GM23338 (cell line): ENCODE data around the gene WDR1. TPM values are rescaled to one million over a fixed set of nuclear protein-coding genes. Genes with fewer than 3 reads are reported as not detected.

ENCODE experiments used
- ATAC-seq: fragments of 200-7000 bp; cut with Tn5 transposase; 3 replicates; pipeline ENCODE4 v1.9.1; 2020
- DNase-seq: peaks from one replicate; pipeline ENCODE4 v3.0.0-alpha.2; 2015; ENCODE audit warnings: low spot score
- H2AFZ ChIP-seq: fragments of 200-600 bp; sonication (generic); 2 replicates; pipeline ENCODE4 v1.8.0; 2016; ENCODE audit warnings: antibody characterized with exemption, mild to moderate bottlenecking, moderate library complexity
- H3F3A ChIP-seq: fragments of 200-600 bp; sonication (generic); replicated peaks from 2 replicates; pipeline ENCODE4 v1.8.0; 2017; ENCODE audit warnings: antibody characterized with exemption, mixed run types, low read depth
- H3K27ac ChIP-seq: fragments of 200-600 bp; sonication (generic); 2 replicates; pipeline ENCODE4 v1.6.1; 2016; ENCODE audit warnings: low read depth
- H3K27me3 ChIP-seq: fragments of 200-600 bp; sonication (generic); 2 replicates; pipeline ENCODE4 v1.8.0; 2016; ENCODE audit warnings: mild to moderate bottlenecking, mixed run types, moderate library complexity; ENCODE audit not compliant: insufficient read depth
- H3K36me3 ChIP-seq: fragments of 200-600 bp; sonication (generic); 2 replicates; pipeline ENCODE4 v1.8.0; 2016; ENCODE audit warnings: mild to moderate bottlenecking; ENCODE audit not compliant: insufficient read depth
- H3K4me1 ChIP-seq: fragments of 200-600 bp; sonication (generic); 2 replicates; pipeline ENCODE4 v1.8.0; 2016; ENCODE audit warnings: mild to moderate bottlenecking, moderate library complexity; ENCODE audit not compliant: insufficient read depth
- H3K4me2 ChIP-seq: fragments of 200-600 bp; sonication (generic); 2 replicates; pipeline ENCODE4 v1.7.1; 2017; ENCODE audit warnings: mixed run types
- H3K4me3 ChIP-seq: fragments of 200-600 bp; sonication (generic); 2 replicates; pipeline ENCODE4 v1.6.1; 2016; ENCODE audit warnings: mixed run types
- H3K79me2 ChIP-seq: fragments of 200-600 bp; sonication (generic); replicated peaks from 2 replicates; pipeline ENCODE4 v1.8.0; 2017; ENCODE audit warnings: mild to moderate bottlenecking; ENCODE audit not compliant: insufficient read depth
- H3K9me2 ChIP-seq: fragments of 200-600 bp; sonication (generic); 2 replicates; pipeline ENCODE4 v1.8.0; 2017; ENCODE audit not compliant: insufficient read depth
- H4K20me1 ChIP-seq: fragments of 200-600 bp; sonication (generic); replicated peaks from 2 replicates; pipeline ENCODE4 v1.8.0; 2017; ENCODE audit warnings: mild to moderate bottlenecking; ENCODE audit not compliant: insufficient read depth
- H3K27ac Mint-ChIP-seq: 2 replicates; pipeline ENCODE4 v1.8.0; 2020; ENCODE audit warnings: inconsistent platforms, mild to moderate bottlenecking, moderate library complexity, mixed read lengths
- H3K27me3 Mint-ChIP-seq: 3 replicates; pipeline ENCODE4 v1.8.0; 2022; ENCODE audit warnings: low read depth, mild to moderate bottlenecking, moderate library complexity, mixed read lengths, inconsistent platforms; ENCODE audit not compliant: insufficient read depth, poor library complexity
- H3K36me3 Mint-ChIP-seq: 3 replicates; pipeline ENCODE4 v1.8.0; 2021; ENCODE audit warnings: low read depth, mild to moderate bottlenecking, inconsistent platforms, moderate library complexity, mixed read lengths
- H3K4me1 Mint-ChIP-seq: 3 replicates; pipeline ENCODE4 v1.8.0; 2020; ENCODE audit warnings: mild to moderate bottlenecking, inconsistent platforms, mixed read lengths
- H3K4me3 Mint-ChIP-seq: 3 replicates; pipeline ENCODE4 v1.8.0; 2021; ENCODE audit warnings: moderate library complexity, mild to moderate bottlenecking, inconsistent platforms, mixed read lengths
- H3K9me3 Mint-ChIP-seq: 3 replicates; pipeline ENCODE4 v1.8.0; 2020; ENCODE audit warnings: moderate library complexity, mild to moderate bottlenecking, inconsistent platforms, mixed read lengths
- ETS1 ChIP-seq: IDR thresholded peaks from 2 replicates; pipeline ENCODE4 v1.6.1; 2016; ENCODE audit warnings: antibody characterized with exemption
- EZH2phosphoT487 ChIP-seq: fragments of 200-600 bp; sonication (generic); IDR thresholded peaks from one replicate; pipeline ENCODE4 v1.8.1; 2018; ENCODE audit warnings: antibody characterized with exemption; ENCODE audit not compliant: unreplicated experiment
- JUNB ChIP-seq: IDR thresholded peaks from one replicate; pipeline ENCODE4 v1.6.1; 2016; ENCODE audit warnings: antibody characterized with exemption; ENCODE audit not compliant: unreplicated experiment
- NANOG ChIP-seq: IDR thresholded peaks from 2 replicates; pipeline ENCODE4 v1.6.1; 2016; ENCODE audit warnings: antibody characterized with exemption, borderline replicate concordance
- POLR2AphosphoS5 ChIP-seq: IDR thresholded peaks from 2 replicates; pipeline ENCODE4 v1.6.1; 2016; ENCODE audit warnings: antibody characterized with exemption, low read depth
- ZNF331 ChIP-seq: fragments of 250-450 bp; sonication (Bioruptor Pico); IDR thresholded peaks from 2 replicates; pipeline ENCODE4 v1.5.0; 2020; ENCODE audit warnings: low read depth, mild to moderate bottlenecking, moderate library complexity
- microRNA-seq: library from miRNA; unstranded; fragments of <30 nt; microRNA quantifications from one replicate; pipeline ENCODE4, GENCODE V29; 2017
- polyA plus RNA-seq: library from polyadenylated mRNA; unstranded; fragments of >200 nt; fragmentation: Nextera tagmentation; extraction: Ambion mirVana; gene quantifications from 2 replicates; pipeline ENCODE4 v1.2.1, GENCODE V29; 2016
- small RNA-seq: library from RNA; depleted of rRNA; stranded (forward); fragments of <200 nt; gene quantifications from one replicate; pipeline ENCODE3, GENCODE V24; 2014; ENCODE audit warnings: low replicate concordance
- total RNA-seq: library from RNA; depleted of rRNA; stranded (reverse); fragments of >200 nt; shearing (Covaris generic); gene quantifications from 2 replicates; pipeline ENCODE4 v1.2.3, GENCODE V29; 2014; rRNA removed

Gene WDR1
- total and polyA plus RNA-seq, 2 experiments from 2014 or later: 93.2 to 248 TPM

- ATAC-seq: no peak
- no peaks in the 10 kb centered on the region for H3K9me3 Mint-ChIP-seq
- H3K27me3 Mint-ChIP-seq: peaks cover 6% of the 10 kb centered on the region
These were observed 91.3 kb downstream of the WDR1 start for GRCh38 chr4:10025230-10025806.

More at GRCh38 chr4:10025230-10025806, 91.3 kb downstream of the WDR1 start:
- Histone ChIP-seq H3K36me3 (no peaks in the 10 kb centered on the region), H2AFZ (no peak overlapping the region), H3K79me2 (no peaks in the 10 kb centered on the region), H3K4me3 (no peak overlapping the region), H3F3A (no peaks in the 10 kb centered on the region), H3K27me3 (no peaks in the 10 kb centered on the region), H3K4me2 (no peak overlapping the region), H3K4me1 (no peaks in the 10 kb centered on the region), H3K27ac (no peak overlapping the region), H4K20me1 (no peaks in the 10 kb centered on the region), H3K9me2 (no peaks in the 10 kb centered on the region)
- no peak overlapping the region for H3K4me3 Mint-ChIP-seq
- TF ChIP-seq EZH2phosphoT487 (no peak), POLR2AphosphoS5 (no peak), NANOG (no peak), ETS1 (no peak), JUNB (no peak), ZNF331 (CRISPR knock-in tag) (no peak)
- no peaks in the 10 kb centered on the region for H3K4me1 Mint-ChIP-seq
- DNase-seq: no peak
- no peak overlapping the region for H3K27ac Mint-ChIP-seq
- no peaks in the 10 kb centered on the region for H3K36me3 Mint-ChIP-seq

Small RNAs within 50 kb of the gene (microRNA-seq; reads per million reads assigned to microRNA genes)
- gene MIR3138: 1.3 reads per million

Small RNAs within 50 kb of the gene (small RNA-seq; reads per million reads assigned to genes)
- gene AC093664.1 (not detected), gene MIR3138 (not detected), gene RNA5SP155 (0.07 reads per million)

Other genes with a start within 250 kb of the WDR1 start
- 0.21 TPM in 1 of 2 replicates, not detected in the other for gene SLC2A9, start 95.3 kb downstream of the WDR1 start, total RNA-seq
- 0.17 and 0.40 TPM in 2 replicates for gene SLC2A9, start 95.3 kb downstream of the WDR1 start, polyA plus RNA-seq